ENCODE data around the gene GUK1.

Gene GUK1

GRCh38 chr1:228131766-228132165 lies 8.3 kb upstream of the GUK1 start:
- Histone ChIP-seq H3K4me3 (ENCODE audit: low read length, poor library complexity, severe bottlenecking) (no peak overlapping the region), H2AFZ (ENCODE audit: low read length) (no peak overlapping the region), H3K36me3 (ENCODE audit: insufficient read depth, low read length) (no peaks in the 10 kb centered on the region), H3K9me3 (ENCODE audit: insufficient read depth, low read depth, low read length) (no peaks in the 10 kb centered on the region), H3K9ac (ENCODE audit: low read depth, low read length, poor library complexity, severe bottlenecking) (no peak overlapping the region), H3K4me2 (ENCODE audit: low read depth, low read length, poor library complexity, severe bottlenecking) (no peak overlapping the region), H3K27me3 (ENCODE audit: insufficient read depth, low read length, poor library complexity, severe bottlenecking) (no peaks in the 10 kb centered on the region), H3F3A (ENCODE audit: low read depth) (no peaks in the 10 kb centered on the region), H3K4me1 (ENCODE audit: insufficient read depth, low read length, poor library complexity, severe bottlenecking) (no peaks in the 10 kb centered on the region), H3K79me2 (ENCODE audit: insufficient read depth, low read length) (no peaks in the 10 kb centered on the region), H4K20me1 (ENCODE audit: insufficient read depth, low read length, poor library complexity, severe bottlenecking) (no peaks in the 10 kb centered on the region), H3K9me2 (replicated peaks; ENCODE audit: low read depth, low read length) (no peaks in the 10 kb centered on the region)
- TF ChIP-seq EZH2phosphoT487 (IDR thresholded peaks at IDR 0.05; ENCODE audit: borderline replicate concordance), result no peak
- TF ChIP-seq, protein P1, sequence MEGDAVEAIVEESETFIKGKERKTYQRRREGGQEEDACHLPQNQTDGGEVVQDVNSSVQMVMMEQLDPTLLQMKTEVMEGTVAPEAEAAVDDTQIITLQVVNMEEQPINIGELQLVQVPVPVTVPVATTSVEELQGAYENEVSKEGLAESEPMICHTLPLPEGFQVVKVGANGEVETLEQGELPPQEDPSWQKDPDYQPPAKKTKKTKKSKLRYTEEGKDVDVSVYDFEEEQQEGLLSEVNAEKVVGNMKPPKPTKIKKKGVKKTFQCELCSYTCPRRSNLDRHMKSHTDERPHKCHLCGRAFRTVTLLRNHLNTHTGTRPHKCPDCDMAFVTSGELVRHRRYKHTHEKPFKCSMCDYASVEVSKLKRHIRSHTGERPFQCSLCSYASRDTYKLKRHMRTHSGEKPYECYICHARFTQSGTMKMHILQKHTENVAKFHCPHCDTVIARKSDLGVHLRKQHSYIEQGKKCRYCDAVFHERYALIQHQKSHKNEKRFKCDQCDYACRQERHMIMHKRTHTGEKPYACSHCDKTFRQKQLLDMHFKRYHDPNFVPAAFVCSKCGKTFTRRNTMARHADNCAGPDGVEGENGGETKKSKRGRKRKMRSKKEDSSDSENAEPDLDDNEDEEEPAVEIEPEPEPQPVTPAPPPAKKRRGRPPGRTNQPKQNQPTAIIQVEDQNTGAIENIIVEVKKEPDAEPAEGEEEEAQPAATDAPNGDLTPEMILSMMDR (conservative IDR thresholded peaks at IDR 0.05; ENCODE audit: low read length), result no peak

DNA sequence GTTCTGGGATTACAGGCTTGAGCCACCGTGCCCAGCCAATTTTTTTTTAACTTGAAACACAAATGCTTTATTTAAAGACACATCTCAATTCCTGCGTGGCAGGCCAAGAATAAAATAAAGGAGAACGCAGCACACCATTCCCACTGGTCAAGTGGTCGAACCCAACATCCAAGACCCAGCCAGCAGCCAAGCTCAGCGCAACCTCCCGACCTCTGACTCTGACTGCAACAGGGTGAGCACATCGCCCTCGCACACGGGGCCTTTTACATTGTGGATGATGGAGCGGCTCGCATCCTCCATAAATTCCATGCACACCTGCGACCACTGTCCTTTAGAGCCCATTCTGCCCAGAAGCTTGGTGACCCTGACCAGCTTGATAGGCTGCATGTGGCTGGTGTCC lies 5.5 kb upstream of the GUK1 start:
- Histone ChIP-seq H3K27me3 (ENCODE audit: insufficient read depth, low read length, poor library complexity, severe bottlenecking) (no peaks in the 10 kb centered on the region), H4K20me1 (ENCODE audit: insufficient read depth, low read length, poor library complexity, severe bottlenecking) (no peaks in the 10 kb centered on the region), H3K9me3 (ENCODE audit: insufficient read depth, low read depth, low read length) (no peaks in the 10 kb centered on the region), H2AFZ (ENCODE audit: low read length) (no peak overlapping the region), H3K4me2 (ENCODE audit: low read depth, low read length, poor library complexity, severe bottlenecking) (no peak overlapping the region), H3F3A (ENCODE audit: low read depth) (no peaks in the 10 kb centered on the region), H3K9me2 (replicated peaks; ENCODE audit: low read depth, low read length) (no peaks in the 10 kb centered on the region), H3K4me1 (ENCODE audit: insufficient read depth, low read length, poor library complexity, severe bottlenecking) (peaks cover 5% of the 10 kb centered on the region), H3K4me3 (ENCODE audit: low read length, poor library complexity, severe bottlenecking) (no peak overlapping the region), H3K9ac (ENCODE audit: low read depth, low read length, poor library complexity, severe bottlenecking) (no peak overlapping the region), H3K79me2 (ENCODE audit: insufficient read depth, low read length) (no peaks in the 10 kb centered on the region), H3K36me3 (ENCODE audit: insufficient read depth, low read length) (no peaks in the 10 kb centered on the region)
- TF ChIP-seq, protein P1 (conservative IDR thresholded peaks at IDR 0.05; ENCODE audit: low read length), result no peak
- TF ChIP-seq EZH2phosphoT487 (IDR thresholded peaks at IDR 0.05; ENCODE audit: borderline replicate concordance), result no peak

- no peaks in the 10 kb centered on the region for H3F3A ChIP-seq (ENCODE audit: low read depth)
- H3K9me3 ChIP-seq (ENCODE audit: insufficient read depth, low read depth, low read length), result no peaks in the 10 kb centered on the region
- peaks cover 9% of the 10 kb centered on the region for H3K4me1 ChIP-seq (ENCODE audit: insufficient read depth, low read length, poor library complexity, severe bottlenecking)
- H3K9ac ChIP-seq (ENCODE audit: low read depth, low read length, poor library complexity, severe bottlenecking), result no peak overlapping the region
- no peaks in the 10 kb centered on the region for H3K36me3 ChIP-seq (ENCODE audit: insufficient read depth, low read length)
- H3K79me2 ChIP-seq (ENCODE audit: insufficient read depth, low read length), result peaks cover 17% of the 10 kb centered on the region
- H3K9me2 ChIP-seq (replicated peaks; ENCODE audit: low read depth, low read length), result no peaks in the 10 kb centered on the region
- no peaks in the 10 kb centered on the region for H3K27me3 ChIP-seq (ENCODE audit: insufficient read depth, low read length, poor library complexity, severe bottlenecking)
- H3K4me2 ChIP-seq (ENCODE audit: low read depth, low read length, poor library complexity, severe bottlenecking), result peak overlapping the region; percentile 13
- peaks cover 17% of the 10 kb centered on the region for H4K20me1 ChIP-seq (ENCODE audit: insufficient read depth, low read length, poor library complexity, severe bottlenecking)
- H2AFZ ChIP-seq (ENCODE audit: low read length), result 0 out of 2 replicates have a peak overlapping the region, but pooled peaks have one; percentile 29
- no peak for TF ChIP-seq EZH2phosphoT487 (IDR thresholded peaks at IDR 0.05; ENCODE audit: borderline replicate concordance)
- TF ChIP-seq, protein P1 (conservative IDR thresholded peaks at IDR 0.05; ENCODE audit: low read length), result no peak
- H3K4me3 ChIP-seq (ENCODE audit: low read length, poor library complexity, severe bottlenecking), result no peak overlapping the region
Observed at GRCh38 chr1:228136901-228137300, 3.2 kb upstream of the GUK1 start.

Measured in Loucy (cell line).